HepG2 (cell line): Measurements from ENCODE around the gene UNC13D. TPM values are rescaled to one million over a fixed set of nuclear protein-coding genes. Genes with fewer than 3 reads are reported as not detected.

Experiments used
- AKNA ChIP-seq: sonication (generic); formaldehyde crosslinking; IDR thresholded peaks from 2 replicates; pipeline ENCODE4 v1.4.0; 2020; ENCODE audit warnings: missing genetic modification reagents, borderline replicate concordance
- BRD4 ChIP-seq: sonication (generic); formaldehyde crosslinking; IDR thresholded peaks from 2 replicates; pipeline ENCODE4 v1.4.0; 2020; ENCODE audit warnings: missing genetic modification reagents
- KDM3A ChIP-seq: IDR thresholded peaks from 2 replicates; pipeline ENCODE4 v1.6.1; 2018; ENCODE audit warnings: low read depth, missing compliant biosample characterization
- MTERF4 ChIP-seq: sonication (generic); formaldehyde crosslinking; IDR thresholded peaks from 2 replicates; pipeline ENCODE4 v1.8.0; 2023; ENCODE audit warnings: mild to moderate bottlenecking, missing genetic modification reagents
- NR1H2 ChIP-seq: sonication (generic); formaldehyde crosslinking; IDR thresholded peaks from 2 replicates; pipeline ENCODE4 v1.8.1; 2022; ENCODE audit warnings: low read depth, missing genetic modification reagents, borderline replicate concordance
- RFXAP ChIP-seq: sonication (generic); formaldehyde crosslinking; IDR thresholded peaks from 2 replicates; pipeline ENCODE4 v1.4.0; 2020; ENCODE audit warnings: missing genetic modification reagents, borderline replicate concordance
- RNF2 ChIP-seq: fragments of 450-650 bp; conservative IDR thresholded peaks from 2 replicates; pipeline ENCODE4 v1.6.1; 2016; ENCODE audit warnings: low read depth
- RXRA ChIP-seq: sonication (generic); formaldehyde crosslinking; IDR thresholded peaks from 2 replicates; pipeline ENCODE4 v1.5.1; 2020; ENCODE audit warnings: missing genetic modification reagents
- SPEN ChIP-seq: sonication (generic); formaldehyde crosslinking; IDR thresholded peaks from 2 replicates; pipeline ENCODE4 v1.5.1; 2020; ENCODE audit warnings: low read depth, mild to moderate bottlenecking, missing genetic modification reagents
- SRF ChIP-seq: IDR thresholded peaks from 2 replicates; pipeline ENCODE4 v1.6.1; 2011; ENCODE audit warnings: mild to moderate bottlenecking, low read depth, low read length, moderate library complexity
- TEF ChIP-seq: sonication (generic); formaldehyde crosslinking; IDR thresholded peaks from 2 replicates; pipeline ENCODE4 v1.5.0; 2020; ENCODE audit warnings: missing genetic modification reagents
- YEATS2 ChIP-seq: sonication (generic); formaldehyde crosslinking; IDR thresholded peaks from 2 replicates; pipeline ENCODE4 v1.4.0; 2020; ENCODE audit warnings: missing genetic modification reagents, borderline replicate concordance
- ZBTB33 ChIP-seq: sonication (generic); formaldehyde crosslinking; IDR thresholded peaks from 2 replicates; pipeline ENCODE4 v1.4.0; 2020; ENCODE audit warnings: missing genetic modification reagents
- ZNF17 ChIP-seq: sonication (generic); formaldehyde crosslinking; IDR thresholded peaks from 2 replicates; pipeline ENCODE4 v1.5.0; 2020; ENCODE audit warnings: mild to moderate bottlenecking, missing genetic modification reagents
- ZNF292 ChIP-seq: sonication (generic); formaldehyde crosslinking; IDR thresholded peaks from 2 replicates; pipeline ENCODE4 v1.8.1; 2022; ENCODE audit warnings: mild to moderate bottlenecking, low read depth, missing genetic modification reagents, borderline replicate concordance
- ZNF33A ChIP-seq: sonication (generic); formaldehyde crosslinking; IDR thresholded peaks from 2 replicates; pipeline ENCODE4 v1.5.1; 2020; ENCODE audit warnings: missing genetic modification reagents, mild to moderate bottlenecking, moderate library complexity, borderline replicate concordance
- ZNF550 ChIP-seq: sonication (generic); formaldehyde crosslinking; IDR thresholded peaks from 2 replicates; pipeline ENCODE4 v1.4.0; 2020; ENCODE audit warnings: mild to moderate bottlenecking, missing genetic modification reagents, borderline replicate concordance
- ZNF552 ChIP-seq: sonication (generic); formaldehyde crosslinking; IDR thresholded peaks from 2 replicates; pipeline ENCODE4 v1.9.0; 2022; ENCODE audit warnings: missing genetic modification reagents, mild to moderate bottlenecking, borderline replicate concordance
- polyA plus RNA-seq, 8 experiments: library from polyadenylated mRNA; depleted of rRNA in 3 of 8; stranded (reverse) in 7 of 8; unstranded in 1 of 8; fragments of >200 nt; fragmentation: Illumina TruSeq in 4 of 8; extraction: Trizol in 4 of 8; gene quantifications; 2 replicates each; pipeline versions ENCODE4 v1.2.1 to v1.2.3, GENCODE V29; 2011 to 2016; ENCODE audit warnings: low read depth in 4 of 8, missing spikeins in 1 of 8, mixed read lengths in 1 of 8; ENCODE audit not compliant: insufficient read depth in 1 of 8
- total RNA-seq, 5 experiments: library from RNA; depleted of rRNA; stranded (reverse); fragments of >200 nt; fragmentation: Illumina TruSeq; extraction: Trizol; gene quantifications; 2 replicates each; pipeline ENCODE4 v1.2.3, GENCODE V29; 2016; ENCODE audit warnings: low read depth in 1 of 5

UNC13D gene
- total and polyA plus RNA-seq, 2 of the 13 experiments (the other 11 are each of a cell fraction or from before 2014, with no cell fraction given), result 29.7 to 42.7 TPM

- TF ChIP-seq AKNA (0 out of 2 replicates have a peak, but pooled peaks have one; percentile 49), KDM3A (CRISPR knock-in tag) (peak; percentile 45; the same call in 1 of the 2 replicates), TEF (CRISPR knock-in tag) (0 out of 2 replicates have a peak, but pooled peaks have one; percentile 17), ZNF33A (CRISPR knock-in tag) (no peak), SRF (no peak), RXRA (CRISPR knock-in tag) (peak; percentile 58), NR1H2 (CRISPR knock-in tag) (no peak), ZNF552 (CRISPR knock-in tag) (peak; percentile 58), RNF2 (no peak), YEATS2 (CRISPR knock-in tag) (0 out of 2 replicates have a peak, but pooled peaks have one; percentile 19), ZNF550 (CRISPR knock-in tag) (no peak), RFXAP (CRISPR knock-in tag) (0 out of 2 replicates have a peak, but pooled peaks have one; percentile 20), SPEN (CRISPR knock-in tag) (peak; percentile 82; the same call in 1 of the 2 replicates), MTERF4 (no peak), ZNF292 (CRISPR knock-in tag) (peak; percentile 79; the same call in 1 of the 2 replicates), ZNF17 (CRISPR knock-in tag) (no peak), ZBTB33 (peak; percentile 68; the same call in 1 of the 2 replicates), BRD4 (peak; percentile 89; the same call in 1 of the 2 replicates)
Observed at GRCh38 chr17:75878174-75878998, 34.2 kb upstream of the UNC13D start, which contains the start of gene TRIM47 (continued).
